HG03558 (cell line): Measurements from ENCODE around the gene SUPT20HL1.
A peak's percentile ranks its signal among the peaks of the same experiment; 100 is the strongest.
"Not testable (repeated sequence)": the region's sequence is repeated elsewhere in the genome, so short reads cannot be mapped to it uniquely, and the experiment has no call there.

ENCODE experiments used
- ATAC-seq: cut with Tn5 transposase; IDR thresholded peaks from one replicate; pipeline ENCODE4 v1.9.1; 2021; ENCODE audit warnings: moderate number of reproducible peaks; ENCODE audit not compliant: unreplicated experiment; ENCODE audit errors: extremely low read depth

Gene SUPT20HL1

DNA sequence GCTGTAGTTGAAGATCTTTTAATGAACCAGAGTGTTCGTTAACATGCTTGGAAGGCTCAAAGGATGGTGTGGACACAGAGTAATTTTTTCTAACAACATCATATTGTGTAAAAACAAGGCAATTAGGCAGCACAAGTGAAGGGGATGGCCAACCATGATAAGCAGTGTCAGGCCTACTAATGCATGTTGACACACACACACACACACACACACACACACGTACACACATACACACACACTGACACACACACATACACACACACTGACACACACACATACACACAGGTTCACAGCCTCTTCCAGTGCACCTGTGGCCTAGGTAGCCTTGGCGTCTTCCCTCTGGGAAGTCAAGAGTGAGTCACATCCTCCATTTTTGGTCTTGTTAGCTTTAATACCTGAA, at the start of gene SUPT20HL1:
Gene SUPT20HL1 (plus strand): TSS at position 368 of the 400 bp plus-strand sequence. CDS start 2,122 bp downstream, outside the sequence.
- no peak for ATAC-seq

DNA sequence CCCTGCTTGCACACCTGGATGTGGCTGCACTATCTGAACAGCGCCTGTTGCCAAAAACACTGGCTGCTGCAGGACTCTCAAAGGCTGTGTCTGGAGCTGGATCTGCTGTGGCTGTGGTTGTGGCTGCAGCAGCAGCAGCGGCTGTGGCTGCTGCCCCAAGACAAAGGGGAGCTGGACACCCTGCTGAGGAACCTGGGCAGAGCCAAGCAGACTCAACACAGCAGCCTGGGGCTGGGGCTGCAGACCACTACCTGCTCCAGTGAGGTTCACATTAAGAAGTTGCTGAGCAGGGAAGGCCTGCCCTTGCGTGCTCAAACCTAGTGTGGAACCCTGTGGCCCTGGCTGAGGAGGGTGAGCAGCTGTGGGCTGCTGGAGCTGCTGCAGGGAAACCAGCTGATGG, 49.5 kb upstream of the SUPT20HL1 start:
- not testable (repeated sequence) for ATAC-seq

DNA sequence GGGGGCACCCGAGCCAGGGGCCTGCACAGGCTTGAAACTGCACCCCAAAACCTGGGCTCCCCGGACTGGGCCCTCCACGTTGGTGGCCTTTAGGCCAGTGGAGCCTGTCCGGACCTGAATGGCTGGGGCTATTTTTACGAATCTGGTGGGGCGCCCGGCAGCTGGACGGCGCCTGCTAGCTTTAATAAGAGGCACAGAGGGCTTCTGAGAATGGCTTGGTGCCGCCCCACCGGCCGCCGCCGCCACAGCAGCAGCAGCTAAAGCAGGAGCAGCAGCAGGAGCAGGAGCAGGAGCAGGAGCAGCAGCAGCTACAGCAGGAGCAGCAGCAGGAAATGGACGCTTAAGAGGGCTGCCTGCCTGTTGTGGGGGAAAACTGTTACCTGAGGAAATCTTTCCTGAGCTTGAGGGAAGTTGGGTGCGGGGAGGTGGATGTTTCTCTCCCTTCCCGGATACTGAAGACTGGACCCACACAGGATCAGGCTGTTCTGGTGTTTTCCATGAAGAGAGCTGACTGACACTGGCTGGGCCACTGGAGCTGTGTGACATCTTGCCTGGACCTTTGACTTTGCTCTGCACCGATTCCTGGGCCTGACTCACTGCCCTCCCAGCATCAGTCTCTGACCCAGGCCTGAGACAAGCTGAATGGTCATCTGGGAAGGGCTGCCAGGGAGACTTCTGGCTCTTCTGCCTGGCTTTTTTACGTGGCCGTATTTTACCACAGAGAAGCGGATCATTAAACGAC, 48.8 kb upstream of the SUPT20HL1 start:
- not testable (repeated sequence) for ATAC-seq

DNA sequence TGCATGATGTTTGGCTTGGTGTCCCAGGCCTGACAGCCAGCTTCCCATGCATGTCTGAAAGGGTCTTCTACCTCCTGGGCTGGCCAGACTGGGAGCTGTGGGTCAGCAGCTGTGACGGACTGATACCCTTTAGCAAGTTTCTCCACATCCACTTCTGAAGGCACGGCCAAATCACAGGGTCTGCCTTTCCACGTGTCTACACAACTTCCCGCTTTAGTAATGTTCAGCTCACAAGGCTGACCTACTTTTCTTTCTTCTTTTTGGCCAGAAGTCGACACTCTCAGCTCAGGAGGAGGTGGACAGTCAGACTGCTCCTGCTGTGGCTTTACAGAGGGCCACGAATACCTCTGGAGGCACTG, 48.2 kb upstream of the SUPT20HL1 start:
- ATAC-seq, result not testable (repeated sequence)

DNA sequence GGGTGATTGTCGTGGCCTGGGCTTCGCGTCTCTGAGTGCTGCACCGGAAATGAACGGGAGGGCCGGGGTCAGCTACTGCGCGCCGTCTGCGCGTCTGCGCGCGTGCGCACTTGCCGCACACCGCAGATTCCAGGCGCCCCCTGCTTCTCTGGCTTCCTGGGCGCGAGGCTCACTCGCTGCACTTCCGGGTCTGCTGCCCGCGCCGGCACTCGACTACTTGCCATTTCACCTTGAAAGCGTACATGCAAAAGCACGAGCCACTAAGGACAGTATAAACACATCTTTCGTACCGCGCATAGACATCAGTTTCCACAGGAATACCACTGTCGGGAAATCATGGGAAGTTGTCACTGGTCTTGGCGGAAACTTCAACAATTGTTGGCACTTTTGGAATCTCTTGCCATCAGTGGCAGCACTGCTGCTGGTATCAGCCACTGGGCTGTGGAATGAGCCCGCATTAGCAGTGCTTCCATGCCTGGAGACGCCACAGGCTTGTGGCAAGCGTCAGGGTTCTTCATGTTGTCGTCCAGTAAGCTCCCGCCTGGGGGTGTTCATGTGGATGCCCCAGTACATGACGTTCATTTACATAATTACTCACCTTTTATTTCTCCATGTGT, 46.3 kb upstream of the SUPT20HL1 start, which contains the start of gene SUPT20HL2:
Gene SUPT20HL2 (minus strand): TSS at position 51 of the 617 bp plus-strand sequence. CDS start 754 bp downstream, outside the sequence.
- ATAC-seq, result no peak

DNA sequence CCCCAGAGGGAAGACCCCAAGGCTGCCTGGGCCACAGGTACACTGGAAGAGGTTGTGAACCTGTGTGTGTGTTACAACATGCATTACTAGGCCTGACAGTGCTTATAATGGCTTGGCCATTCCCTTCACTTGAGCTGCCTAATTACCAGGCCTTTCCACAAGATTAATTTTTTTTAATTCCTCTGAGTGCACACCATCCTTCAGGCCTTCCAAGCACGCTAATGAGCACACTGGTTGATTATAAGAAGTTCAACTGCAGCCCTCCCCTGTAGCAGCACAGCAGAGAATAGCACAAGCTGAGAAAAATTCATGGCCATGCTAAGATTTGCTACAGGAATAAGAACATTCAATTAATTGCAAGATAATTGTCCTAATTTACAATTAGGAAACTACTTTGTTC, 44.3 kb upstream of the SUPT20HL1 start:
- ATAC-seq, result no peak

DNA sequence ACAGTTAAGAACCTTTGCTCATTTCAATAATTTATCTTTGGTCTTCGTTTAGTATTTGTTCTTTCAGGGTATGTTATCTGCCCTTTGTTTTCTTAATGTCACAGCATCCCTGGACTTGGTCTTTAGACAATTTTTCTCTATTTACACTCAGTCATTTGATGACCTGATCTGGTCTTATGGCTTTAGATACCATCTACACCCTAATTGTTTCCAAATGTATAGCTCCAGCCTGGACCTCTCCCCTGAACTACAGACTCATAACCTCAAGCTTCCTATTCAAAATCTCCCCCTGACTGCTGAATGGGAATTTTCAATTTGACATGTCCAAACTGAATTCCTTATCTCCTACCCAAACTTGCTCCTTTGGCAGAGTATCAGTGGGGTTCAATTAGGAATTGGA, 42.9 kb upstream of the SUPT20HL1 start:
- no peak for ATAC-seq

DNA sequence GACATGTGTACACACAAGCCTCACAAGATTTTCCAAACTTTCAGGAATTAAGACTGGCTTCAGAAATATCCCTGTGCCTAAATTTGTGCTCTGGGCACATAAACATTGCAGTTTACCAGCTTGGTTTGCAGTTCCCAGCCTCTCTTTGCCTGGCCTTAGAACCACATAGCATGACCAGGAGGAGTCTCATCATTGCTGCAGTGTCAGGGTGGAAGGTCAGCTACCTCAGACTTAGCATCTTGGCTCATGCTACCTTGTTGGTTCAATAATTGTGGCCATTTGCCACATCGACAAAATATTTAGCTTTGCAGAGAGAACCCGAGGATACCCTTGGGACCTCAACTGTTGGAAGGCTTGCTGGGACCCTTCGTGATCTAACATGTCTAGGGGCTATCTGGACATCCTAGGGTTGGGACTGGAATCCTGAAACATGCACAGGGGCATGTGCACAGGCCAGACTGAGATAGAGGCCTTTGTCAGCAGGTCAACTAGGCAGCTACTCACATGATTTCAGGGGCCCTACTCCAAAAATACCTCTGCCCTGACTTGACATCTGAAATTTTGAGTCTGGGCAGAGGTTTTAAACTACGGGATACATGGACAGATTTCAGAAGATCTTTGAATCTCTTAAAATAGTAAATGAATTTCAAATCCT, 38.6 kb upstream of the SUPT20HL1 start:
- ATAC-seq, result no peak

DNA sequence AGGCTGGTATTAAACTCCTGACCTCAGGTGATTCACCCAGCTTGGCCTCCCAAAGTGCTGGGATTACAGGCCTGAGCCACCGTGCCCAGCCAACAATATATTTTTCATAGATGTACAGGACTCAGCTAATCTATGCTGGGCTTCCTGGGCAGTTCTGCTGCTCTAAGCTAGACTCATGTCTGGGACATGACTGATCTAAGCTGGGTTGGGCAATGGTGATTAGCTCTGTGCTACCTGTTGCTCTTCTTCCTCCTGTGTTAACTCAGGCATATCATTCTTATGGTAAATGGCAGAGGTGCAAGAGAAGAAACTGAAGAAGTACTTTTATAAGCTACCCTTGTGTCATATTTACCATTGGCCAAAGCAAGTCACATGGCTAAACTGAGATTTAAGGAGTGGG, 35.2 kb upstream of the SUPT20HL1 start:
- ATAC-seq, result no peak

DNA sequence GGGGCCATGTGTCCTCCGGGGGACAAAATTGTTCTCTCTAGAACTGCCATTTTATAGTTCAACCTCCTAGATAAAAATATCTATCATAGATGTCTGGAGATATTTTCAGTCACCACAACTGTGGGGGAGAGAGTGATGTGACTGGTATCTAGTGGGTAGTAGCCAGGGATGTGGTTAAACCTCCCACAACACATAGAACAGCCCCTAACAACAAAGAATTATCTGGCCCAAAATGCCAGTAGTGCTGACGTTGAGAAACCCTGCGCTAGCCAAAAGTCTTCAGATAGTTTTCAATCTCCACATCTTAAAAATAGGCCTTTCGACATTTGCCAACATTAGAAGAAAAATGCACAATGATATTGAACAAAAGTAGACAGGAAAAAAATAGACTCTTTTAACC, 27.6 kb upstream of the SUPT20HL1 start:
- no peak for ATAC-seq

DNA sequence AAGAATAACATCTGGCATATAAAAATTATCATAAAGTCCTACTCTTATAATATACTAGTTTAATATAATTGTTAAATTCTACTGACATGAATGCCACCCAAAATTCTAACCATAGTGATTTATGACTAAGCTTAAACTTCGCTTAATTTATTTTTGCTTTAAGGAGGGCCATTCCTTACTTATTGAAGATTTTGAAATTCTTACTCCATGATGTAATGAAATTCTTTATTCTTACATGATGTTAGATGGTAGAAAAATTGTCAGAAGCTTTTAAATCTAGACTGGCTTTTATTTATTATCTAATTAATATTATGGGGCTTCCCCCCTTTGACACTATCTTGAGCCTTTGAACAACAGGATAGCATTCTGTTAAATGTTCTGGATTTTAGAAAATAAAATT, 27.1 kb upstream of the SUPT20HL1 start:
- no peak for ATAC-seq

DNA sequence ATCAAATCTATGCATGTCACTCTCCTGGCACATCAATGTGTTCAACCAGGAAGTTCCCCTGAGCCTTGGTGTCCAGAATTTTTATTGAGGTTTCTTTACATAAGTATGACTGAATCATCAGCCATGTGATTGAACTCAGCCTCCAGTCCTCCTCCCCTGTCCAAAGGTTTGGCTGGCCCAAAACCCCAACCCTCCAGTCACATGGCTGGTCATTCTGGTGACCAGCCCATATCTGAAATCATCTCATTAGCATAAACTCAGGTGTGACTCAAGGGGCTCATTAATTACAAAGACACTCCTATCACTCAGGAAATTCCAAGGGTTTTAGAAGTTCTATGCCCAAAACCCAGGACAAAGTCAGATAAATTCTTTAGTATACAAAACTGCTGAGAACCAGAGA, 26.0 kb upstream of the SUPT20HL1 start:
- ATAC-seq, result no peak

DNA sequence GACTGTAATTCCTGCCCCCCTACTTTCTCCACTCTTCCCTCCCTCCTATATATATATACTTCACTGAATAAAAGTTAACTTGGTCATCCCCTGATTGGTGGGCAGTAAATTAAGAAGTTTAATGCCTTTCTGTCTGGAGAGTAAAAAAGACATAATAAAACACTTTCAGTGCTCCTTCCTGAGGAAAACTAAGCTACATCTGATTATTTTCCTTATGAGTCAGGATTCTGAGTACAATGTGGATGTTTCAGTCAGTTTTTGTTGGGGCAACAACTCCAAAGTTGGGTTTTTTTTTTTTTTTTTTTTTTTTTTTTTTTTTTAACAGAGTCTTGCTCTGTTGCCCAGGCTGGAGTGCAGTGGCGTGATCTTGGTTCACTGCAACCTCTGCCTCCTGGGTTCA, 24.6 kb upstream of the SUPT20HL1 start:
- ATAC-seq, result no peak

DNA sequence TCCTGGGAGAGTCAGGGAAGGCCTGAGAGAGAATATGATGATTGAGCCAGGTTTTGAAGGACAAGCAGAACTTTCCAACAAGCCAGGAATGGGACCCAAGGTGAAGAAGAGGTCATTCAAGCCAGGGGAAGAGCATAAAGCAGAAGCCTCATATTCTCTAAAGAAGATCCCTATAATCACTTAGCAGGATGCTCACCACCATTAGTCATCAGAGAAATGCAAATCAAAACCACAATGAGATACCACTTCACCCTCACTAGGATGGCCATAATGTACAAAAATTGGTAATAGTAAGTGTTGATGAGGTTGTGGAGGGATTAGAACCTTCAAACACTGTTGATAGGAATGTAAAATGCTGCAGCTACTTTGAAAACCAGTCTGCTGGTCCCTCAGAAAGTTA, 20.5 kb upstream of the SUPT20HL1 start:
- no peak for ATAC-seq

DNA sequence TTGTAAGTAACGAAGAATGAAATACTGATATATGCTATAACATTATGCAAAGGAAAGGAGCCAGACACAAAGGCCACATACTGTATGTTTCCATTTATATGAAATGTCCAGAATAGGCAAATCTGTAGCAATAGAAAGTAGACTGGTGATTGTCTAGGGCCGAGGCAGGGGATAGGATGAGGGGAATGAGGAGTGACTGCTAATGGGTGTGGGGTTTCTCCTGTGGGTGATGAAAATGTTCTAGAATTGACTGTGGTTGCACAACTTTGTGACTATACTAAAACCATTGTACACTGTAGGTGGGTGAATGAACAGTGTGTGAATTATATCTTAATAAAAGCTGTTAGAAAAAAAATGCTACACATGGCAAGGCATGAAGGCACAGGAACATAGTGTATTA, 19.9 kb upstream of the SUPT20HL1 start:
- no peak for ATAC-seq

DNA sequence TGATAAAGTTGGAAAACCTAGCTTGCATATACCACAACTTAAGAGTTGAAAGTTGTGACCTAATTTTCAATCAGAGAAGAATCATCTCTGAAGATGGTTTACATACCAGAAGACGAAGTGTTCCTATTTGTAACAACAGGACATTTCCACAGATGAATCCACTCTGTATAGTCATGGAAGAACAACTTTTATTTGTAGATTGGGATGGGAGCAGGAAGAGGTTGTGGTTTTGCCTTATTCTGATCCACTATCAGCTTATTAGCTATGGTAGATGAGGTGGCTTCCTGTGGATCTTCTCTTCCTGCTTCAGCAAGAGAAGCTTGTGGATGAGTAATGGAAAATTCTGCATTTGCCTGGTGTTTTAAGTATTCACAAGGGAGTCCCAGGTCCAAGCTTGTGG, 18.6 kb upstream of the SUPT20HL1 start:
- ATAC-seq, result no peak

DNA sequence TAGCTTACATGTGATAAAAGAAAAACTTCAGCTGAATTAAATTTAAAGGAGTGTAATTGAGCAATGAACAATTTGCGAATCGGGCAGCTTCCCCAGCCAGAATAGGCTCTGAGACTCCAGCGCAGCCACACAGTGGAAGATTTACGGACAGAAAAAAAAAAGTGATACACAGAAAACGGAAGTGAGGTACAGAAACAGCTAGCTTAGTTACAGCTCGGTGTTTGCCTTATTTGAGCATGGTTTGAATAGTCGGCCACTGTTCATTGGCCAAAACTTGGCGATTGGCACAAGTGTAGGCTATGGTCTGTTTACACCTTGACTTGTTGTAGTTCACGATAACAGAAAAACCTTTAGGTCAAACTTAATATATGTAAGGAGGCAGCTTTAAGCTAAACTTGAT, 16.7 kb upstream of the SUPT20HL1 start:
- ATAC-seq, result peak; percentile 59

DNA sequence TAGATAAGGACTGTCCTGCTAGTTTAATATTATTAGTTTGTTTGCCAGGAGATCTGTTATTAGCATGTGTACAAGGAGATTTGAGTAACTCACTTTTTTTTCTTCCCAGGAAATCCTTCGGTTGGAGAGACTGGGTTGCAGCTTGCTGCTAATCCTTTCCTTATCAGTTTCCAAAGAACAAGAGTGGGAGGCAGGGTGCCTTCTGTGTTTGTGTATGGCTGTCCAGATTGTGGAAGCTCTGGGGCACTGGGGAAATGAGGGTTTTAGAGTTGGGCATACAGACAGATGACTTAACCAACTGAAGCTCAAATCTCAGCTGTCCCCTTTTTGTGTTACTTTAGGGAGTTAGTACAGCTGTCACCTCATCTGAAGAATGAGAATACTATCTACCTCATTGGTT, 12.6 kb upstream of the SUPT20HL1 start:
- no peak for ATAC-seq

DNA sequence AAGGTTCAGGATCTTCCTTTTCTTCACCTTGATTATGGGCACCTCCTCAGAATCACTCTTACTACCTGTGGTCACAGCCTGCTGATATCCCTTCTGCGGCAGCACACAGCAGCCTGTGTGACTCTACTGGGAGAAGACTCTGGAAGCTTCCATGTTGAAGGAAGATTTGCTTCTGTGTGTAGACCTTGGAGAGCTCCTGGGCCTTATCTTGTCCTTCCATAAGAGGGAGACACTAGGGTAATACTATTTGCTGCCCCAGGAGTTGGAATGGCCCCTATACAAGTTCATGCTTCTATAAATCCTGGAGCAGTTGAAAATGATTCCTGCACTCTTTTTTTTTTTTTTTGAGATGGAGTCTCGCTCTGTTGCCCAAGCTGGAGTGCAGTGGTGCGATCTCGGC, 10.2 kb upstream of the SUPT20HL1 start:
- no peak for ATAC-seq

DNA sequence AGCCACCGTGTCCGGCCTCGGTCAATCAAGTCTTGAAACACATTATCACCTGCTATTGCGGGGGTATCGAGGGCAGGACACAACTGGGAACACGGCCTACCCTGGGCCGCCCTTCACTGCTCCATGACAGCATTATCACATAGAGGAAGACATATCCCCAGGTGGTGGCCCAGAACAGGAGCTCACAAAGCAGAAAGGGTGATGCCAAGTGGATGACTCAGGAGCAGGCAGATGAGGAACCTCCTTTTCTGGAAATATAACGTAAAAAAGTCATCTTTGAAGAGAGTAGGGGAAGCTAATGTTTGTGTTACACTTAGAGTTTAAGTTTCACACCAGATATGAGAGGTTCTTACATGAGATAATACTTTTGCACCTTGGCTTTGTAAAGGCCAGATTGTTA, 5.3 kb upstream of the SUPT20HL1 start:
- no peak for ATAC-seq

DNA sequence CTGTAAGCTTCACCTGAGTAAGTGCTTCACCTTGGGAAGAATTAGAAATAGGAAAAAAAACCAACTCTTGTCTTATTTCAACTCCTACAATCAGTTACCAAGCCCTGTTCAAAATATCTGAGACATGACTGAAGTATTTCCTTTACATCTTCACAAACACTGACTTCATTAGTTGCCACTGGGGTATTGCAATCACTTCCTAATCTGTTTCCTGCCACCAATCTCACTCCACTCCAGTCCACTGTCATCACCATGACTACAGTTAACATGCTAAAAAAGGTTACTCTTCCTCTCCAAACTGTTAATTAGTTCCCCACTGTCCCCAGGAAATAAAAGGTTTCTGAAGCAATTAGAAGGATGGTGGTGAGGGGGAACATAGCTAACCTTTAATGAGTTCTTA, 3.3 kb upstream of the SUPT20HL1 start:
- ATAC-seq, result no peak
